Measurements from ENCODE around the gene ATP6V0A4. TPM values are rescaled to one million over a fixed set of nuclear protein-coding genes. Genes with fewer than 3 reads are reported as not detected.

ATP6V0A4 gene
- total RNA-seq, 1 experiment from 2014 or later: 1.0 TPM

- no TSS peak for BruUV-seq (replicated peaks)
- Histone ChIP-seq H2AFZ (ENCODE audit: low read length) (no peak overlapping the region), H3K79me2 (ENCODE audit: low read length) (no peaks in the 10 kb centered on the region), H3K27ac (ENCODE audit: low read length) (no peak overlapping the region), H3K9ac (ENCODE audit: low read length) (no peak overlapping the region), H3F3A (ENCODE audit: low read length, unreplicated experiment) (no peaks in the 10 kb centered on the region), H3K4me3 (ENCODE audit: low read length) (no peak overlapping the region), H3K4me2 (ENCODE audit: low read length) (no peak overlapping the region), H3K9me3 (ENCODE audit: low read length) (no peaks in the 10 kb centered on the region), H3K27me3 (ENCODE audit: low read length) (no peaks in the 10 kb centered on the region), H4K20me1 (ENCODE audit: low read length) (no peaks in the 10 kb centered on the region), H3K4me1 (ENCODE audit: insufficient read depth, low read length) (no peaks in the 10 kb centered on the region; the same call in 1 of the 2 replicates), H3K9me2 (replicated peaks; ENCODE audit: low read length) (no peaks in the 10 kb centered on the region), H3K36me3 (ENCODE audit: low read depth, low read length) (no peaks in the 10 kb centered on the region)
- intact Hi-C loops (cut with micrococcal nuclease): no loop called here
- DNase-seq (no peak), ATAC-seq (no peak)
- TF ChIP-seq EZH2 (IDR thresholded peaks at IDR 0.05; ENCODE audit: low read length, unreplicated experiment) (no peak), EZH2phosphoT487 (IDR thresholded peaks at IDR 0.05; ENCODE audit: borderline replicate concordance, low read length) (no peak)
- TF ChIP-seq, protein P1, sequence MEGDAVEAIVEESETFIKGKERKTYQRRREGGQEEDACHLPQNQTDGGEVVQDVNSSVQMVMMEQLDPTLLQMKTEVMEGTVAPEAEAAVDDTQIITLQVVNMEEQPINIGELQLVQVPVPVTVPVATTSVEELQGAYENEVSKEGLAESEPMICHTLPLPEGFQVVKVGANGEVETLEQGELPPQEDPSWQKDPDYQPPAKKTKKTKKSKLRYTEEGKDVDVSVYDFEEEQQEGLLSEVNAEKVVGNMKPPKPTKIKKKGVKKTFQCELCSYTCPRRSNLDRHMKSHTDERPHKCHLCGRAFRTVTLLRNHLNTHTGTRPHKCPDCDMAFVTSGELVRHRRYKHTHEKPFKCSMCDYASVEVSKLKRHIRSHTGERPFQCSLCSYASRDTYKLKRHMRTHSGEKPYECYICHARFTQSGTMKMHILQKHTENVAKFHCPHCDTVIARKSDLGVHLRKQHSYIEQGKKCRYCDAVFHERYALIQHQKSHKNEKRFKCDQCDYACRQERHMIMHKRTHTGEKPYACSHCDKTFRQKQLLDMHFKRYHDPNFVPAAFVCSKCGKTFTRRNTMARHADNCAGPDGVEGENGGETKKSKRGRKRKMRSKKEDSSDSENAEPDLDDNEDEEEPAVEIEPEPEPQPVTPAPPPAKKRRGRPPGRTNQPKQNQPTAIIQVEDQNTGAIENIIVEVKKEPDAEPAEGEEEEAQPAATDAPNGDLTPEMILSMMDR (conservative IDR thresholded peaks at IDR 0.05; ENCODE audit: low read depth, low read length): no peak
- ChIA-PET POLR2A (ENCODE audit: unreplicated experiment) (no interaction called here), CTCF (no interaction called here)
Measured at GRCh38 chr7:138745189-138745588, 52.8 kb downstream of the ATP6V0A4 start.

DNA sequence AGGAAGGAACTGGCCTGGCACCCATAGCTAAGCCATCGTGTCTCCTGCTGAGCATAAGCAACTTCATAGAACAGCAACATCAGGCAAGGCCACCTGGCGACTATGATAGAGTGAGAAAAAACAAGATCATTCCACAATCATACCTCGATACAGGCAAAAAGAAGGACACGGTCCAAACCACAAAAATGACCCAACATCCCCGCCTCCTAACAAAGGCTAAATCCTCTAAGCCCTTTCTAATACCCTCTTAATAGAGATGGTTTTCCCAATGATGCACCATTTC lies 56.6 kb downstream of the ATP6V0A4 start:
- ChIA-PET CTCF (no interaction called here), POLR2A (ENCODE audit: unreplicated experiment) (no interaction called here)
- no peaks in the 10 kb centered on the region for H4K20me1 ChIP-seq (ENCODE audit: low read length)

DNA sequence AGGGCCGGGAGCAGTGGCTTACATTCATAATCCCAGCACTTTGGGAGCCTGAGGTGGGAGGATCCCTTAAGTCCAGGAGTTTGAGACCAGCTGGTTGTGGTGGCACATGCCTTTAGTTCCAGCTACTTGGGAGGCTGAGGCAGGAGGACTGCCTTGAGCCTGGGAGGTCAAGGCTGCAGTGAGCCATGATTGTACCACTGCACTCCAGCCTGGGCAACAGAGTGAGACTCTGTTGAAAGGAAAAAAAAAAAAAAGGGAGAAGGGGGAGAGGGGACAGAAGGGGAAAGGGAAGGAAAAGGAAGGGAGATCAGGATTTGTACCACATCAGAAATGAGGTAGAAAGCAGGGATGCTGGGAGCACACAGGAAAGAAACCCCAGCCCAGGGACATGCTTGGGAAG lies 58.1 kb downstream of the ATP6V0A4 start:
- BruUV-seq (replicated peaks): no TSS peak
- DNase-seq (no peak), ATAC-seq (no peak)
- intact Hi-C loops (cut with micrococcal nuclease): loop anchor here (2.0 to 10.0 kb wide), 3 partner anchors 165 to 837 kb away; no protein-coding TSS in a partner anchor
- no peak overlapping the region for H3K9ac ChIP-seq (ENCODE audit: low read length)
- no peaks in the 10 kb centered on the region for H3K36me3 ChIP-seq (ENCODE audit: low read depth, low read length)
- H3K9me2 ChIP-seq (replicated peaks; ENCODE audit: low read length): no peaks in the 10 kb centered on the region
- H3K4me1 ChIP-seq (ENCODE audit: insufficient read depth, low read length): no peaks in the 10 kb centered on the region; the same call in 1 of the 2 replicates
- H3K79me2 ChIP-seq (ENCODE audit: low read length): no peaks in the 10 kb centered on the region
- no peaks in the 10 kb centered on the region for H4K20me1 ChIP-seq (ENCODE audit: low read length)
- H2AFZ ChIP-seq (ENCODE audit: low read length): no peak overlapping the region
- H3K4me3 ChIP-seq (ENCODE audit: low read length): no peak overlapping the region
- H3K4me2 ChIP-seq (ENCODE audit: low read length): no peak overlapping the region
- no peaks in the 10 kb centered on the region for H3K9me3 ChIP-seq (ENCODE audit: low read length)
- TF ChIP-seq EZH2 (IDR thresholded peaks at IDR 0.05; ENCODE audit: low read length, unreplicated experiment) (no peak), EZH2phosphoT487 (IDR thresholded peaks at IDR 0.05; ENCODE audit: borderline replicate concordance, low read length) (no peak)
- TF ChIP-seq, protein P1 (conservative IDR thresholded peaks at IDR 0.05; ENCODE audit: low read depth, low read length): no peak
- no peaks in the 10 kb centered on the region for H3K27me3 ChIP-seq (ENCODE audit: low read length)
- ChIA-PET CTCF (no interaction called here), POLR2A (ENCODE audit: unreplicated experiment) (no interaction called here)
- no peak overlapping the region for H3K27ac ChIP-seq (ENCODE audit: low read length)
- H3F3A ChIP-seq (ENCODE audit: low read length, unreplicated experiment): no peaks in the 10 kb centered on the region

More for the DNA sequence above, 56.6 kb downstream of the ATP6V0A4 start:
- H3K9me3 ChIP-seq (ENCODE audit: low read length): no peaks in the 10 kb centered on the region
- H3K9ac ChIP-seq (ENCODE audit: low read length): no peak overlapping the region
- no peaks in the 10 kb centered on the region for H3K27me3 ChIP-seq (ENCODE audit: low read length)
- no peak overlapping the region for H3K4me3 ChIP-seq (ENCODE audit: low read length)
- H3K79me2 ChIP-seq (ENCODE audit: low read length): no peaks in the 10 kb centered on the region
- DNase-seq (no peak), ATAC-seq (no peak)
- intact Hi-C loops (cut with micrococcal nuclease): no loop called here
- H3F3A ChIP-seq (ENCODE audit: low read length, unreplicated experiment): no peaks in the 10 kb centered on the region
- no peak overlapping the region for H2AFZ ChIP-seq (ENCODE audit: low read length)
- BruUV-seq (replicated peaks): no TSS peak
- H3K36me3 ChIP-seq (ENCODE audit: low read depth, low read length): no peaks in the 10 kb centered on the region
- no peaks in the 10 kb centered on the region for H3K9me2 ChIP-seq (replicated peaks; ENCODE audit: low read length)
- H3K4me1 ChIP-seq (ENCODE audit: insufficient read depth, low read length): no peaks in the 10 kb centered on the region; the same call in 1 of the 2 replicates
- TF ChIP-seq EZH2phosphoT487 (IDR thresholded peaks at IDR 0.05; ENCODE audit: borderline replicate concordance, low read length) (no peak), EZH2 (IDR thresholded peaks at IDR 0.05; ENCODE audit: low read length, unreplicated experiment) (no peak)
- TF ChIP-seq, protein P1 (conservative IDR thresholded peaks at IDR 0.05; ENCODE audit: low read depth, low read length): no peak
- no peak overlapping the region for H3K4me2 ChIP-seq (ENCODE audit: low read length)
- no peak overlapping the region for H3K27ac ChIP-seq (ENCODE audit: low read length)

Measured in PC-3 (cell line).